Spleen (tissue), 7 donors: Measurements from ENCODE around the gene PARVA.

Source experiments
- POLR2A ChIP-seq, 3 donors: fragments of 450-650 bp; IDR thresholded peaks; one replicate each; pipeline ENCODE4 v1.5.1; 2017; ENCODE audit warnings: antibody characterized with exemption in 3 of 3, mild to moderate bottlenecking in 1 of 3
- POLR2AphosphoS5 ChIP-seq, 3 donors: sonication (generic); formaldehyde crosslinking; IDR thresholded peaks; one replicate each; pipeline ENCODE4 v1.5.1; 2017; ENCODE audit warnings: antibody characterized with exemption in 3 of 3
- TF ChIP-seq, protein P1 (sequence below), 11 experiments: fragments of 200-600 bp in 7 of 11; fragments of 450-650 bp in 4 of 11; sonication (generic) in 4 of 11; IDR thresholded peaks in 8 of 11; conservative IDR thresholded peaks in 3 of 11; 1 replicate in 7 of 11; 2 replicates in 4 of 11; pipeline versions ENCODE4 v1.4.0 to v1.8.0; 2016 to 2021; ENCODE audit warnings: antibody characterized with exemption in 11 of 11, inconsistent platforms in 4 of 11, mild to moderate bottlenecking in 1 of 11
- donor health status: DM: no; HTN: no; CAD: no; lungs with moderate emphysema.
- donor health status: DM: no; HTN: no; CAD: no.
- donor health status: DM: no; HTN: no; CAD: no.

GRCh38 chr11:12377106-12377823 lies at the start of gene PARVA:
- TF ChIP-seq, protein P1, sequence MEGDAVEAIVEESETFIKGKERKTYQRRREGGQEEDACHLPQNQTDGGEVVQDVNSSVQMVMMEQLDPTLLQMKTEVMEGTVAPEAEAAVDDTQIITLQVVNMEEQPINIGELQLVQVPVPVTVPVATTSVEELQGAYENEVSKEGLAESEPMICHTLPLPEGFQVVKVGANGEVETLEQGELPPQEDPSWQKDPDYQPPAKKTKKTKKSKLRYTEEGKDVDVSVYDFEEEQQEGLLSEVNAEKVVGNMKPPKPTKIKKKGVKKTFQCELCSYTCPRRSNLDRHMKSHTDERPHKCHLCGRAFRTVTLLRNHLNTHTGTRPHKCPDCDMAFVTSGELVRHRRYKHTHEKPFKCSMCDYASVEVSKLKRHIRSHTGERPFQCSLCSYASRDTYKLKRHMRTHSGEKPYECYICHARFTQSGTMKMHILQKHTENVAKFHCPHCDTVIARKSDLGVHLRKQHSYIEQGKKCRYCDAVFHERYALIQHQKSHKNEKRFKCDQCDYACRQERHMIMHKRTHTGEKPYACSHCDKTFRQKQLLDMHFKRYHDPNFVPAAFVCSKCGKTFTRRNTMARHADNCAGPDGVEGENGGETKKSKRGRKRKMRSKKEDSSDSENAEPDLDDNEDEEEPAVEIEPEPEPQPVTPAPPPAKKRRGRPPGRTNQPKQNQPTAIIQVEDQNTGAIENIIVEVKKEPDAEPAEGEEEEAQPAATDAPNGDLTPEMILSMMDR (IDR thresholded peaks at IDR 0.05 in 8 of 11, conservative IDR thresholded peaks at IDR 0.05 in 3 of 11), result no peak
- peak in 2 of 3 donors; percentile 67 to 73 for TF ChIP-seq POLR2AphosphoS5 (IDR thresholded peaks at IDR 0.05)
- peak in 1 of 3 donors; percentile 12 for TF ChIP-seq POLR2A (IDR thresholded peaks at IDR 0.05)
